ACHN (cell line): ENCODE data around the gene ANP32A.

Source experiments
- DNase-seq: peaks from one replicate; pipeline ENCODE4 v3.0.0-alpha.2; 2015
- in situ Hi-C: cut with HindIII; loops from 2 replicates; pipeline ENCODE4 v1.10.0; 2017; ENCODE audit warnings: low sequenced_read_pairs, low pct_ligation_motif_present, low pct_unique_long_range_greater_than_20kb

Gene ANP32A

DNA sequence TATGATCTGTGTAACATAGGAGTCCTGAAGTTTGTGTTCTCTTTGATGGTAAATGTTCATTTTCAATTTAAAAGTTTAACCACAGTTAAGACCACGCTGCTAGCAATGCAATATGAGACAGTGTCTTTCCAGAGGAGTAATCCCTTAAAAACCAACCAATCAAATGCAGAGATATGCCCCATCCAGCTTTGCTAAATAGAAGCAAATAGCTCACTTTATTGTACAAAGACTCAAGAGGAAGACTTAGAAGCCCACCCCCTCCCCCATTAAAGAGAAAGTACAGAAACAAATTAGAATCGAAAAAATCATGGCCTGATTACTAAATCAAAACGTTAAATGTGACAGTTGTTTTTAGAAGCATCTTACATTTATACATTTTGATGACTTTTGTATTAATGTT lies 2.1 kb upstream of the ANP32A start:
- no peak for DNase-seq
- in situ Hi-C loops = no loop called here

DNA sequence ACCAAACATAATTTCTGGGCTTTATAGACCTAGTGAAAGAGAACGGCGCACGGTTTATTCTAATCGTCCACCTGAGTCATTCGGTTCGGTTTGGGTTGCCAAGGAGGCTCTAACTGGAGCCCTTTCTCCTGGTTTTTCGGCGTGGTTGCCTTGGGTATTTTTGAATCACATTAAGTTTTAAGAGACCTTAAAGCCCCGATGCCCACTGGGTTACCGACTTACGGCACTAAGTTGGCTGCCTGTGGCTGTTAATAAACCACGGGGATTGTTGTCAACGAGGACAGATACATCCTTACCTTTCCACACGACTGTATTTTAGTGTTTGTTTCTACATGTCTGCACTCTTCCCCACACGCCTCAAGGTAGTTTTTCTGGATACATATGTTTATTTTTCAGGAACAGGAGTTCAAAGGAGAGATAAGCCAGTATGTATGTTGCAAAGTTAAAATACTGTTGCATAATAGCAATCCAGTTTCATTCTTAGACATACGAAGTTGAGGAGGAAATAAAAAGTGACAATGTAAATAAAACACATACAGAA lies 1.2 kb upstream of the ANP32A start:
- in situ Hi-C loops = no loop called here
- DNase-seq = peak; percentile 42

DNA sequence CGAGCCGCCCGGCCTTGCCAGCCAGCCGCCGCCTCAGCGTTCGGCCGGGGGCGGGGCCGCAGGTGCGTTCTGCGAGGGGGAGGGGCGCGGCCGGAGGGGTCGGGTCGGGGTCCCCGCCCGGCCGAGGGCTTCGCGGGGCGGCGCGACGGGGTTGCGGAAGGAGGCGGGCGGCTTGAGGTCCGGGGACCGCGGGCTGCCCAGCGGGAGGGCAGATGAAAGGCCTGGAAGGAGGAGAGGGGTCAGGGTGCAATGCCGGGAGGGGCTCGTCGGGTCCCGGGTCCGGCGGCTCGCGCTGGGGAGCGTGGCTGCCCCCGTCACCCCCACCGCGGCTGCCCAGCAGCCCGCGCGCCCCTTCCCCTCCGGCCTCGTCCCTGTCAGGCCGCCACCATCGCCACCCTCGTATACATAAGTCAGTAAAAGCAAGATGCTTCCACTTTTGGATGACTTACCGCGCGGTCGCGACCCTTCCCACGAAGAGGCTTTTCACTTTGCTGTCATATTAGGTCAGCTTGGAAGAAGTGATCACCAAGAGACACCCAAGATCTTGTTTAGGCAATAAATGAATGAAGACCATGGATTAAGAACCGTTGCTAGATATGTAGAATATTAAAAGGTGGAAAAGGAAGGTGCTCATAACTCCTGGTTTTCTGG lies 620 bp upstream of the ANP32A start:
- DNase-seq = no peak
- in situ Hi-C loops = no loop called here

DNA sequence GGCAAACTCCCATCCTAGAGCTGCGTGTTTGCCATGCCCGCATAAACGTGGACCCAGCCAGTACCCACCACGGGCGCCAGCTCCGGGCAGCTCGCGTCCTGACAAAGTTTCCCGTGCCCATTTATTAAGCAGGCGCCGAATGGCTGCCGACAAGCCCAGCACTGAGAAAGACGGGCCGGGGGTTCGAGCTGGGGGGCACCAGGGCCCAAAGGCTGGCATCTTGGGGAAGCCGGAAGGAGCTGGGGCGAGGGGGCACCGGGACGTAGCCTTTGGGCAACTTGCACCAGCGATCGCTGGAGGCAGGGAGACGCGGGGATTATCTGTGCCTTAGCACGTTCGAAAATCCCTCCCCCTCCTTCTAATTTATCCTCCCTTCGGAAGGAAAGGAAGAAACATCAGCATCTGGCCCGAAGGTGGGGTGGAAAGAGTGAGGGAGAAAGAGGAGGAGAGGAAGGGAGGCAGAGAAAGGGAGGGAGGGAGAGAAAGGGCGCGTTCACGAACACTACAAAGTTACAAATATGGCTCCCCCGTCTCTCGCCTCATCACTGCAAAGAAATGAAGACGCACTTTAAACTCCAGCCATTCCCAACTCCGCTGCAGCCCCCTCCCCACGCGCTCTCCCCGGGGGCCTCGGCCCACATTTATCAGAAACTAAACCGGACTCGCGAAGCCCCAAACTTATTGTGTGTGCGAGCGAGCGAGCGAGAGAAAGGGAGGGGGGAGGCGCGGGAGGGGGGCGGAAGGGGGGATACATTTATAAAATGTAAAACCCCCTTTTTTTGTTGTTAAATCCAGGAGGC lies 1.0 kb downstream of the ANP32A start:
- DNase-seq = peak; percentile 52
- in situ Hi-C loops = no loop called here

DNA sequence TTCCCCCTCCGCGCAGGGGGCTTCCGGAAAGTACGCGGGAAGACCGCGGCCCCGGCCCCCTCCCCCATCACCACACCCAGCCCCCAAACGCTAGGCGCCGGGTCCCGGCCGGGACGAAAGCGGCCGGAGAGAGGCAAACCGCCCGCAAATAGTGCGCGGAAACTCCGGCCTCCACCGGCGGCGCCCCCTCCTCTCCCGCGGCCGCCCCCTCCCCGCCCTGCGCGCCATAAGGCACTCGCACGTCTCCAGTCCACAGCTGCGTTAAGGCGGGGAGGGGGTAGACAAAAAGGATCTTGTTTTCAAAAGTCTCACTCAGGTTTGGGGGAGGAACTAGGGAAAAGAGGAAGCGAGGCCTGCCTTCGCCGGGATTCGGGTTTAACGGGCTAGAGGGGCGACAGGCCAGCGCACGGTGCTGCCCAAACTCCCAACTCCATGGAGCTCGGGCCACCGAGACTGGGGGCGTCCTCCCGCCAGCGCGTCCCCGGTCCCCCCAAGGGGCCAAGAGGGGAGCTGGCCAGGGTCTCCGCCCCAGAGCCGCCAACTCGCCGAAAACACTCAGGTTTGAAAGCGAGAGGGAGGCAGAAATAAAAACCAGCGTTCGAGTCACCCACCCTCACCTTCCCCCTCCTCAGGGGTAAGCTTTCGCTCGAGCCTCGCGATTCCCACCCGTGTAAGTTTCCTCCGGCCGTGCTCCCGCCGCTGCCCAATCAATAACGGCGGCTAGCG lies 1.8 kb downstream of the ANP32A start:
- in situ Hi-C loops = no loop called here
- DNase-seq = peak; percentile 25

DNA sequence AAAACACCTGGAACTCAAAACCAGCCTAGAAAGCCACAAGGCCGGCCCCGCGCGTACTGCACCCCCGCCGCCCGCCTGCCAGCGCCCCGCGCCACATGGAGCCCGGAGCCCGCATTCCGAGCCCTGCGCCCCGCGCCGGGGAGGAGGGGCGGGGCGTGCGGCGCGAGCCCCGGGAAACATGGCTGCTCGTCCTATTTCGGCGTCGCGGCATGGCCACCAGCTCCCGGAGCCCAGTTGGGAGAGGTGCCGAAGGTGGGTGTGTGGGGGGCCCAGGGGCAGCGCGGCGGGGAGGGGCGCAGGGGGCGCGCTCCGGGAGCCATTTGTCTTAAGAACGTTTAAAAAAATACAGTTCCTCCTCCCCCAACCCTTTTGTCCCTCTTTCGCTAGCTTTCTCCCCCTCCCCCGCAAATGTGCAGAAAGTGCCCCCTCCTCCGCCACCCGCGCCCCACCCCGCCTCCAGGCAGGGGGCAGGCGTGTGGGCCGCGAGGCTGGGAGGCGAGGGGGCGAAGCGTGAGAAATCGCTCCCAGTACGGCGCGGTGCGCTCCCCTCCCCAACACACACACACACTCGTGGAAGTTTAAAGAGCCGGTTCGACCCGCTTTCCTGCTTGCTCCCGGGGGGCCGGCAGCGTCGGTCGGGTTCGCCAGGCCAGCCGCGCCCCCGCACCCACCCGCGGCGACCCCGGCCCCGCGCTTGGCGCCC lies 2.5 kb downstream of the ANP32A start:
- in situ Hi-C loops = no loop called here
- DNase-seq = peak; percentile 67

DNA sequence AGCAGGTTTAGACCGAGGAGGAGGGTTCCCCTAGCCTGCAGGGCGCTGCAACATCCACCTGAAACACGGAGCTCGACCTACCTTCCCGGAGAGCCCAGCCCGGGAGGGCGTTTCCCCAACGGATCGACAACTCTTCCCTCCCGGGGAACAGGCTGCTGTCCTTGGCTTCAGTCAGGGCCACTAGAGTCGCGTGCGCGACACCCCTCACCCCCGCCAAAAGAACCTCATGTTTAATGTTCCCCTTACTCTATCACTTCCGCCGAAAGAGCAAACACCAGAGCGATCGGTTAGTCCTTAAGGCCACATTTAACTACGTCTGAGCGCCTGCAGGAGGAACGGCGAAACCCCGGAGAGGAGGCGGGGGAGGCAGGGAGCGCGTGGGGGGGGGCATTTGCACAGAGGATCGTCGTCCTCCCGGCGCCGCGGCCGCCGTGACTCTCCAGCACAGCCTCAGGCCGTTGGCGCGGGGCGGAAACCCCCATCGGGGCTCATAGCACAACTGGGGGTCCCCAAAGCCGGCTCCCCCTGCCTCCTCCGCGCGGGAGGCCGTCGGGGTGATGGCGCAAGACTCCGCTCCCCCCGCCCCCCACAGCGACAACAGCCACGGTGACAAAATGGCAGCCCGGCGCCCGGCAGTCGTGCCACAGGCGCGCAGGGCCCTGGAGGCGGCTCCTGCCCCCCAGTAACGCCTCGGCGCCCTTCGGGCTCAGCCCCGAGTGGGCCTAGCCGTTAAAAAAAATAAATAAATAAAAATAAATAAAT lies 3.2 kb downstream of the ANP32A start:
- DNase-seq = peak; percentile 54
- in situ Hi-C loops = no loop called here

DNA sequence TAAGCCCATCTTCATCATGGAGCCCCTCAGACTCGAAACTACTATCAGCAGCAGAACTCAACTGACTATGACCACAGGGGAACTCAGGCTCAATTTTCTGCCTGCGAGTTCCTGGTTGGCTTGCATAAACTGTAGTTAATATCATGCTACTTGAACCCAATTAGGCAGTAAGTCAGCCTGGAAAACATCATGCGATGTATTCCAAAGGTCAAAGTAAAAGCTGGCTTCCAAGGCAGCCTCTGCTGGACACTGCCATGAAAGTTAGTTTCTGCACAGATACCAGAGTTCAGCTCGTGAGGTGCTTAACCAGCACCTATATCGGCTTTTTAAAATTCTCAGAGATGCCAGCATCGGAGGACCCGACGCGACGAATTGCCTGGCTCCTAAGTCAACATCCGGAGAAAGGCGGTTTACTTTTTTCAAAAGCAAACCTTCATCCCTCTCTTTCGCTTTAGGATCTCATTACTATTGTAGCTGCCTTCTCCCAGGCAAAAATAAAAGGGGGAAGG lies 3.8 kb downstream of the ANP32A start:
- in situ Hi-C loops = no loop called here
- DNase-seq = peak; percentile 19

DNA sequence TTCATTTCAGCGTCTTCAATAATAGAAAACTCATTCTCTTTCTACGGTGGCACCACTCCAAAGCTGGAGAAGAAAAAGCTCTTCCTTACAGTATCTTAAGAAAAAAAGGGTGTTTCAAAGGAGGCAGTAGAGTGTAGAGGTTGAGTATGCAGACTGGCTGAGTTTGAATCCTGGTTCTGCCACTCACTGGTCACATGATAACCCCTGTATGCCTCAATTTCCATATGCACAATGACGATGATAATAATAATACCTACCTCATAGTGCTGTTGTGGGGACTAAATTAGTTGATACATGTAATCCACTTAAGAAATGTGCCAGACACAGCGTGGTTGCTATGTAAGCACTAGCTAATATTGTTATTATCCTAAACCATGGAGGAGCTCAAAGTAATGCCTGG lies 4.5 kb downstream of the ANP32A start:
- DNase-seq = no peak
- in situ Hi-C loops = no loop called here

DNA sequence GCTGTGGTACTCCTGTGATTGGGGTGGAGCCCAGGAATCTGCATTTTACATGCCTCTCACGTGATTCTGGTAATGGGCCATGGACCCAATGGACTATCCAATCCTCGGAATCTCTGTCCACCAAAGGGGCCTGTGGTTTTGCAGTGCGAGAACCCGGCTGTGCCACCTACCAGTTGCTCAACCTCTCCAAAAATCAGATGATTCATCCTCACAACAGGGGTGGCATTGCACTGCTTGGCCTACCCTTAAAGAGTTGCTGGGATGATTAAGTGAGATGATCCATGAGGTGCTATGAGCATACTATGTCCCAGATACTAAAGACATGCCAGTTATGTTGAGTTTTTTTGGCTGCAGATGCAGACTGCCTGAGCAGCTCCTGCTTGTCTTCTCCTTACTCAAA lies 5.1 kb downstream of the ANP32A start:
- no peak for DNase-seq
- in situ Hi-C loops = no loop called here

DNA sequence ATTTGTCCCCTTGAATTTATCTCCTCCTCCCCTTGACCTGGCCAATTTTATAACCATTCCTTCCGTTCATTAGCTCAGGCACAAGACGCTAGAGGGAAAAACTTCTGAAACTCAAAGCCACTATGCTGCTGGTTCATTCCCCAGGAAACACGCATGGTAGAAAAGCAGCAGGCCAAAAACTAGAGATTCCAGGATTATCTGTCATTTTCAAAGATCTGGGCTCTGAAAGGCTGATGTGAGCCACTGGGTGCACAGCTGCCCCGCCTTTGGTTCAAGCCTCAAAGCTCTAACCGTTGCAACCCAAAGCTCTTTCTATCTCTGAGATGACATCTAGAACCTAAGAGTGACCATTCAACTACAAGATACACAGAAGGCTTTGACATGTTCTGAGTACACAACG lies 6.1 kb downstream of the ANP32A start:
- in situ Hi-C loops = no loop called here
- no peak for DNase-seq

DNA sequence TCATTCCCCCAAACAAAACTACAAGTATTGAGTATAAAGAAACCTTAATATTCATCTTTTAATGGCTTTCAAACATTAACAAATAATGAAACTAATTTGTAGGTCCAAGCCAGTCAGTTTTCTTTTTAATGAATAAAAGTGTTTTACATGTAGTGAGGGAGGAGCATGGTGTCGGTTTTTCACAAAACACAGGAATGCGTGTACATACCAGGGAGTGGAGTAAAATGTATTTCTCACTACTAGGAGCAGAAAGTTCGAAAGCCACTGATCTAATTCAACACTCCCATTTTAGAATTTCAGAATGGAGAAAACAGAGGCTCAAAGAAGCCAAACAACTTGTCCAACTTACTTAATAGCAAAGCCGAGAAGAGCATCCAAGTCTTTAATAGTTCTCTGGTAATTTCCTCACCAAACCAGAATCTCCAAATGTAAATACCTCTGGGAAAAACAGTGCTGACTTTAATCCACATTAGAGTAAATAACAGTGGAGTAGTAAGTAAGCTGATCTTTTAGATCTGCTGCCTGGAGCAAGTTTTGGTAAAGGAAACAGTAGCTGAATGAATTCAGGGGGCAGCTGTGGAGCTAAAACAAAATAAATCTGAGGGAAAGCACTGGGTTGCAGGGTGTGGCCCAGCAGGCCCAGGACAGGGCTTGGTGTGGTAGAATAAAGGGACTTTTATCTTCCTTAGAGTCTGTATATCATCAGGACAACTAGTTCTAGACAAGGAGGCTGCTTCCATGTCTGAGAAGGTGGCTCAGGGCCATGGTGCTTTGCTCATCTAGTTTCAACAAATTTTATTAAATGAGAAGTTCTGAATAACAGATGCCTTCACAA lies 7.9 kb downstream of the ANP32A start:
- in situ Hi-C loops = no loop called here
- DNase-seq = no peak

DNA sequence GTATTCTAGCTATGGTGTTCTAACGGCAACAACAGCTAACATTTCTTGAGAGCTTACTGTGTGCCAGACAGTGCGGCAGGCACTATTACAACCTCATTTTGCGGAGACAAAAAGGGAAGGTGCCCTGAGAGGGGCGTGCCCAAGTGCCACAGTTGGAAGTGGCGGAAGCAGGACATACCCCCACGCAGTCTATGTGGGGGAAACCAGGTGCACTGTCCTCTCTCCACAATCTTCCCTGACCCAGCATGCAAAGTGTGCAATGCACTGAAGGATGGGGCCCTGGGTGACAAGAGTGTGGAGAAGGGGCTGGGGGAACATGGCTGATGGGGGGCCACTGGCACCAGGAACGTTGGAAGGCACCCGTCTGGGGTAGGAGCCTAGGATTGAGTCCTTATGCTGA lies 8.6 kb downstream of the ANP32A start:
- DNase-seq = no peak
- in situ Hi-C loops = no loop called here

DNA sequence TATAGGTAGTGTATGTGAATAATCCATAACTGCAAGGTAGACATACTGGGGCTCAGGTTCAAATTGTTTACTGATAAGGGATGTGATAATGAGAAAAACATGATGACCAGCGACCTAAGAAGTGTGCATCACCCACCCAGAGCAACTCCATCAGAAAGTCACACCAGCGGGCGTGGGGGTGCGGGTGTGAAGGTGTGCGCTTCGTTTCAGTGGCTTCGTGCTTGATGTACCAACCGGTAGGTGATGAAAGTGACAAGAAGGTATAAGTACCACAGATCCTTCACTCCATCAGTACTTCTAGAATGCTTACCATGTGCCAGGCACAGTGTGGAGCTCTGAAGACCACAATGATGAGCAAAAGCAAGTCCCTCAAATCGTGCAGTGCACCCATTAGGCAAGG lies 11.2 kb downstream of the ANP32A start:
- in situ Hi-C loops = no loop called here

DNA sequence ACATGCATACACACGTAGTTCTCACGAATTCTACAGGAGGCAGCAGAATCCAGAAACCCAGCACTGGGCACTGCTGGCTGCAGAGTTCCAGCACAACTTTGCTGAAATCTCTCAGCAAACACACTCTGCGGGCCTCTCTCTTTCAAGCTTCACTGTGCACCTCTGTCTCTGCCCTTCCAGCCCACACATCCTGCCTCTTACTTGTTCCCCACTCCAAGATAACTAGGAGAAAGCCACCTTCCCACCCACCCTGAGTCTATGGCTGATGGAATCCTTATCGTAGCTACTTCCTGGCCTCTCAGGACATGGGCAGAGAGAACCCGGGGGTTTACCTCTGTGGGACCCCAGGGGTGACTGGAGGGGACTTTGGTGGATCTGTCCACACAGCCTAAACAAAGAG lies 11.9 kb downstream of the ANP32A start:
- DNase-seq = no peak
- in situ Hi-C loops = no loop called here

More for the DNA sequence above, 11.2 kb downstream of the ANP32A start:
- DNase-seq = no peak

DNA sequence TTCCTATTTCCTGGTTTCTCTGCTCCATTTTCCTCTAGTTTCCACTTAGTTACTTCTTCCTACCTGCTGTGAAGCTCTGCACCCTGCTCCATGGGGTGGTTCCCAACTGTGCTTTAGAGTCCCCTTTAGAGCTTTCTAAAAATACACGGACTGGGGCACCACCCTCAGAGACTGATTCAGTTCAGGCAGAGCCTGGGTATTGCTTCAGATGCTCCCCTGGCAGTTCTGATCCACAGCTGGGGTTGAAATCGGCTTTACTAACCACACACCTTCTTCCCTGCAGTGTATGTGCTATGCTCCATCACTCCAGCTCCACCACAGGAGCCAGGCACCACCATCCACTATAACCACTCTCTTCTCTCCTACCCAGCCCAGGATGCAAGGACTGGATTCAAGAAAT lies 12.6 kb downstream of the ANP32A start:
- in situ Hi-C loops = no loop called here
- no peak for DNase-seq

DNA sequence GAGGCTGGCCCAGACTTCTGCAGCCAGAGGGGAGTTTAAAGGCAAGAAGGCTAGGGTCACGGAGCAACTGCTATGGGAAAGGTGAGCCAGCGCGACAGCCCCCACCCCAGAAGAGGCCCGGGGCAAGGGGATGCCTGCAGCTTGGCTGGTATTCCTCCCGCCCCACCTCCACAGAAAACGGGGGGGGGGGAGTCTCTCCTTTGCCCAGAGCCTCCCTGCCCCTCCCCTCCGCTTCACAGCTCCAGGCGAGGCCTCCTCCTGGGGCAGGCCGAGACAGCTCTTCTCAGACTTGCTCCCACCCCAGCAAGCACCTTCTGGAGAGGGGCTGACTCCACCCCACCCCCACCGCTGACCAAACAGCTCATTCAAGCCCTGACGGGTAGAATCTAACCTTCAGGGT lies 13.4 kb downstream of the ANP32A start:
- no peak for DNase-seq
- in situ Hi-C loops = no loop called here
